Colon (tissue), 2 donors: ENCODE measurements around the gene FUOM.
"Not testable (repeated sequence)": the region's sequence is repeated elsewhere in the genome, so short reads cannot be mapped to it uniquely, and the experiment has no call there.

Experiments used
- FAIRE-seq: peaks from 2 replicates; lab custom pipeline; 2012; peaks lifted over from hg19 to GRCh38; lab: Jason Lieb, UNC
- donor health status: control.
- donor health status: control.

Gene FUOM

DNA sequence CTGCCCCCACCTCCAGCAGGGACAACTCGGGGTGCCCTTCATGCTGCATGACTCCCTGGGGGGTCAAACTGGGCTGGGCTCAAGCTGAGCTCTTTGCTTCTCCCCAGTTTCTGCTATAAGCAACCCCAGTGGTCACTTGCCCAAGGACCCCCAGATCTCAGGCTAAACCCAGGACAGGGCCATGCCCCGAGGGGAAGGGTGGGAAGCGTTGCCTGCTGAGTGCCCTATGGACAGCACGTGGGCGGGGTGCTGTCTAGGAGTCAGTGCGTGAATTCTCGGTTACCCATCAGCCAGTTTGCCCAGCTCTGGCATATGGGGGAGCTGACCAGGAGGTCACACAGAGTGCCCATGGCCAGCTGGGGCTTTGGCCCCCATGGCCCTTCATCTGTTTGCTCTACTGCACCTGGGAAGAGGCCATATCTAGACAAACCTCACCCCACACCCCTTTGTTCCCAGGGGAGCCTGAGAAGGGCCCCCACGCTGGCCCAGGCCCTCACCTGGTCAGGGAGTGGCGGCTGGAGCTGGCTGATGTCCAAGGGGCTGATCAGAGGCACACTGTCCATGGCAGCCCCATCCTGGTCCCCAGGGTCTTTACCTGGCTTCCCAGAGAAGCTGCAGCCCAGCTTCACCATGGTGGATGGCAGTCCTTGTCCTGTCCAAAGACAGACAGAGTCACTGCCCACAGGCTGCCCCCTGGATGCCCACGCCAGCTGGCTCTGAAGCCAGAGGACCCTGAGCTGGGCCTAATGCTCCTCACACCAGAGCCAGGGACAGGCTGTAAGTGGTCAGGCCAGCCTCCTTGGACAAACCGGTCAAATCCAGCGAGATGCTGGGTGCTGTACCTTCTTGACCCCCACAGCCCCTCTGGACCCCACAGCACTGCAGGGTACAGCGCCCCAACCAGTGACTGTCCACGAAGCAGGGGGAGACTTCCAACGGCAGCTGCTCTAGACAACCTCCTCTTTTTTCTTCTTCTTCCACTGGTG, 29.2 kb downstream of the FUOM start:
- FAIRE-seq, result no peak

DNA sequence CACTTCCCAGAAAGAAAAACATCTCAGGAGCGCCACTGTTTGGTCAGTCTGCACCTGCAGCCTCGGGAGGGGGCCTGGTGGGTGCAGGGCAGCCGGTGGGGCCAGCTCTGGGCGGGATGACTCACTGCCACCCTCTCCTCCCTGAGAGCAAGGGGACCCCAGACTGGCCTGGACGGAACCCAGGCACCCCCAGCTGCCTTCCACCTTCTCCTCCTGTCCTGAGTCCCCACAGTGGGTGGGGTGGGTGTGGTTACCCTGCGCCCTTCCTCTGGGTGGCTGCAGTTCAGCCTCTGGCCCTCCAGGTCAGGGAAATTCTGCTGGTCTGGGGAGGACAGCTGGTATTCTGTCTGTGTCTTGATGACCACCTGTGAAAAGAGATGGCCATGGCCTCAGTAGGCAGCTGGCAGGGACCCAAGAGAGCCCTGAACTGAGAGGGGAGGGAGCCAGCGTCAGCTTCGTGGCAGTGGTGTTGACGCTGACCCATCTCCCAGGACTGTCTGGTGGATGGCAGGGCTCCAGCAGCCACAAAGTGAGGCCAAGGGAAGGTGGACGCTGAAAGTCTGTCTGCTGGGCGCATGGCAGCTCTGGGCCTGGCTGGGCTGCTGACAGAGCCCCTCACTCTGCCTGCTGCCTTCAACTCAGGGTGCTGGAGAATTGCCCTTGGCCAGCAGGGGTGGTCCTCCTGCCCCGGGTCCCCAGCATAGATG, 30.0 kb downstream of the FUOM start:
- FAIRE-seq, result no peak

DNA sequence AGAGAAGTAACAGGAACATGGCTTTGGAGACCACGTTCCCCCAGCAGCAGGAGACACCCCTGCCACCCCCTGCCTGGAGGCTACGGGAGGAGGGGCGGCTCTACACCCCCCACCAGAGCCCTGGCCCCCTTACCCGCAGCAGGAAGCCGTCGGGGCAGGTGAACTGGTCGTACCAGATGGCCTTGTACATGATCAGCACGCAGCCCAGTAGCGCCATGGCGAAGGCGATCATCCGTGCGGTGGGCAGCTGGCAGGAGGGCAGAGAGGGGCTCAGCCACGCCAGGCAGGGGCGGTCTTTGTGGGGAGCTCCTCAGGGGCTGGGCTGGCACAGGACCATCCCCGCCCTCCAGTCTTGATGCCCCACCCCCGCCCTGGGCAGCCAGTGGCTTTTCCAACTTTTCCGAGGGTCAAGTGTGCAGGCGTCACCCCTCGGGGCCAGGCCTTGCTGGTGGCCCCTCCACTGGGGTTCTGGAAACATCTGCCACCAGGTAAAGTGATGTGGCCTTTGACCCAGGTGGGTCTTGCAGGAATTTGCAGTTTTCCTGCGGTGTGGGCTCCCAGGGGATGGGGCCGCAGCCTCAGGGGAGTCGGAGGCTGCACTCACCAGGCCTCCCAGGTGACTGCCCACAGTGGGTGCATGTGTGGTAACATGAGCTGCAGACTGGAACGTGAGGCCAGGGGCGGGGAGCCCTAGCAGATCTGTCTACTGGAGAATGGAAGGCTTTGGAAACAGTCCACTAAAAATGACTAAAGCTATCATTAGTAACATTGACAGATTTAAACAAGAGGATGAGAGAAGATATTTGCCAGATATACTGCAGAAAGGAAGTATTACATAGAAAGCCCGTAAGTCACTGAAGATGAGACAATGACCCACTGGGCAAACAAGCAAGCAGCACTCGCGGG, 30.8 kb downstream of the FUOM start:
- FAIRE-seq, result no peak

DNA sequence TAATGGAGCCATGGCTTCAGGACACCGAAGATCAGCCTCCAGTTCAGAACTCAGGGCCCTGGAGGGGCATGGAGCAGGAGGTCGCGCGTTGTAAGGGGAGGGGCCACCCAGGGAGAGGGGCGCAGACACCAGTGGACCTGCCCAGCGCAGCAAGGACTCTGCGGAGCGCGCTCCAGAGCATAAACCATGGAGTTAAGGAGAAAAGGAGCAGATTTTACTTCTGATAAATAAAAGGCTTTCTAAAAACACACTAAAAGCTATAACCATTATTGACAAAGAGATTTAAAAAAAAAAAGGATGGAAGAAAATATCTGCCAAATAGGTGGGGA, 31.6 kb downstream of the FUOM start:
- no peak for FAIRE-seq

DNA sequence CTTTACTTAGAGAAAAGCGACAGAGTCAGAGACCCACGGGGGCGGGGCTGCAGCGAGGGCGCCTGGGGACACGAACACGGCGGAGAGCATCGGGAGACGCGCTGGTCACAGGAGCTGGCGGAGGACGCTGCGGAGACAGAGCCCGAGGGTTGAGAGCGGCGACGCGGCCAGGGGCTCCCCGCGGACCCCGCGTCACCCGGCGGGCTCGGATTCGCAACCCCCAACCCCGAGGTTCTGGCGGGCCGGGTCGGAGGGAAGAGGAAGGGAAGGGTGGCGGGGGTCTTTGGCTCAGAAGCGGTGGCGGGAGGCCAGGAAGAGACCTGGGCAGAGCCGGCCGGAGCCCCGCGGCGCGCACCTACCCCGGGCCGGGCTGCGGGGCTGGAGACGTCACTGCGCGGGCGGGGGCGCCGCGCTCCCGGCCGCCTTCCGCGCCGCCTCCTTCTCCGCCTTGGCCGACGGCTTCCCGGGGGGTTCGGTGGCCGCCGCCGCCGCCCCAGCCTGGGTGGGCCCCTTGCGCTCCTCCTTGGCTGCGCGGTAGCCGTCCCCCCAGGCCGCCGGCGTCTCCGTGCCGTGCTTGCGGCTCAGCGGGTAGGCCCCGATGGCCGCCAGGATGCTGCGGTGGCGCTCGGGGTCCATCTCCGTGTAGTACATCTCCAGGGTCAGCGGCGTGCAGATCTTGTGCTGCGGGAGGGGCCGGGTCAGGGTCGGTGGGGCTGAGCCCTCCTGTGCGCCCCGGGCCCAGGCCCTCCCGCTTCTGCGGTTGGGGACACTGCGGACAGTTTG, 32.2 kb downstream of the FUOM start:
- no peak for FAIRE-seq

DNA sequence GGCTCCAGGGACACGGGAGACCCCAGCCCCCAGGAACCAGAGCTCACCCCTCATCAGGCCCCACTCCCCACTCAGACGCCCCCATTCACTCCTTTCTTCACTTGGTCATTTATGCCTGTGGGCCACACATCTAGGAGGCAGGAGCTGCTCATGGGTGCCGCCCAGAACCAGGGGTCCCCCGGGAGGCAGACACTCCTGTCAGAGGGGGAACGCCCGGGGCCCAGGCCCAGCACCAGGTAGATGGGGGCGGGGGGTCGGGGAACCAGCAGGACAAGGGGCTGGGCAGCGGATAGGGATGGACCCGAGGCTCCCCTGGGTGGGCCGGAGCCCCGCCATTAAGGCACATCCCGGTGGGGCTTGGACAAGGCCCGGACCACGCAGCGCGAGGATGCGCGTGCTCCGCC, 33.0 kb downstream of the FUOM start:
- FAIRE-seq, result no peak

DNA sequence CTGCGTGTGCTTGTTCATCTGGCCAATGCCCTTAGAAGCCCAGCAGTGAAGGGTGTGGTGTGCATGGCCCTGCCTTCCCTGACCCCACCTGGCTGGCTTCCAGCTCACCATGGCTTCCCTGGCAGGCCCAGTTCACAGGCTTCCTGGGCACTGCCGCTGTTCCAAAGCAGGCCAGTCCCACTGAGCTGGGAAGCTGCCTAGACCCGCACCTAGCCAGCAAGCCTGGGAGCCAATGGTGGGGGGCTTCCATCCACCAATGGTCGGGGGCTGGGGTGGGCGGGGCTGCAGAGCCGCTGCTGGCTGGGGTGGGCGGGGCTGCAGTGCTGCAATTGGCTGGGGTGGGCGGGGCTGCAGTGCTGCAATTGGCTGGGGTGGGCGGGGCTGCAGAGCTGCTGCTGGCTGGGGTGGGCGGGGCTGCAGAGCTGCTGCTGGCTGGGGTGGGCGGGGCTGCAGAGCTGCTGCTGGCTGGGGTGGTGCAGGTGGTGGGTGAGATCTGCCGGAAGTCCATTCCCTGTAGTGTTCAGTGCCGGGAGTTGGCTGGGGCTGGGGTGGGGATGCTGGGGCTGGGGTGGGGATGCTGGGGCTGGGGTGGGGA, 33.5 kb downstream of the FUOM start:
- FAIRE-seq, result no peak

DNA sequence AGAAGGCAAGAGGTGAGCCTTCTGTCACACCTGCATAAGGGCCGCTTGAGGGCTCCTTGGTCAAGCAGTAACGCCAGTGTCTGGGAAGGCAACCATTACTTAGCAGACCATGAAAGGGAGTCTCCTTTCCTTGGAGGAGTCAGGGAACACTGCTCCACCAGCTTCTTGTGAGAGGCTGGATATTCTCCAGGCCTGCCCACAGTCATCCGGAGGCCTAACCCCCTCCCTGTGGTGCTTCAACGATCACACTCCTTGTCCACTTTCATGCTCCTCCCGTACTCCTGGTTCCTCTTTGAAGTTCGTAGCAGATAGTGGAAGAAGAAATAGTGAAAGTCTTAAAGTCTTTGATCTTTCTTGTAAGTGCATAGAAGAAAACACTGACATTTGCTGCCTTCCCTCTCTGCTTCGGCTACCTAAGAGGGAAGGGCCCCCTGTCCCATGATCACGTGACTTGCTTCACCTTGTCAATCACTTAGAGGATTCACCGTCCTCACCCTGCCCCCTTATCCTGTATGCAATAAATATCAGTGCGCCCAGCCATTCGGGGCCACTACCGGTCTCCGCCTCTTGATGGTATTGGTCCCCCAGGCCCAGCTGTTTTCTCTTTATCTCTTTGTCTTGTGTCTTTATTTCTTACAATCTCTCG, 35.6 kb downstream of the FUOM start:
- FAIRE-seq, result not testable (repeated sequence)

DNA sequence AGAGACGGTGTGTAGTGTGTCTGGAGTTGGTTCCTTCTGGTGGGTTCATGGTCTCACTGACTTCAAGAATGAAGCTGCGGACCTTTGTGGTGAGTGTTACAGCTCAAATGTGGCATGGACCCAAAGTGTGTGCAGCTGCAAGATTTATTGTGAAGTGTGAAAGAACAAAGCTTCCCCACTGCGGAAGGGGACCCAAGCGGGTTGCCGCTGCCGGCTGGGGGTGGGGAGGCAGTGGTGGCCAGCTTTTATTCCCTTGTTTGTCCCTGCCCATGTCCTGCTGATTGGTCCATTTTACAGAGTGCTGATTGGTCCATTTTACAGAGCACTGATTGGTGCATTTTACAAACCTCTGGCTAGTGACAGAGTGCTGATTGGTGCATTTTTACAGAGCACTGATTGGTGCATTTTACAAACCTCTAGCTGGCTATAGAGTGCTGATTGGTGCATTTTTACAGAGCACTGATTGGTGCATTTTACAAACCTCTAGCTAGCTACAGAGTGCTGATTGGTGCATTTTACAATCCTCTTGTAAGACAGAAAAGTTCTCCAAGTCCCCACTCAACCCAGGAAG, 36.9 kb downstream of the FUOM start:
- FAIRE-seq, result not testable (repeated sequence)

DNA sequence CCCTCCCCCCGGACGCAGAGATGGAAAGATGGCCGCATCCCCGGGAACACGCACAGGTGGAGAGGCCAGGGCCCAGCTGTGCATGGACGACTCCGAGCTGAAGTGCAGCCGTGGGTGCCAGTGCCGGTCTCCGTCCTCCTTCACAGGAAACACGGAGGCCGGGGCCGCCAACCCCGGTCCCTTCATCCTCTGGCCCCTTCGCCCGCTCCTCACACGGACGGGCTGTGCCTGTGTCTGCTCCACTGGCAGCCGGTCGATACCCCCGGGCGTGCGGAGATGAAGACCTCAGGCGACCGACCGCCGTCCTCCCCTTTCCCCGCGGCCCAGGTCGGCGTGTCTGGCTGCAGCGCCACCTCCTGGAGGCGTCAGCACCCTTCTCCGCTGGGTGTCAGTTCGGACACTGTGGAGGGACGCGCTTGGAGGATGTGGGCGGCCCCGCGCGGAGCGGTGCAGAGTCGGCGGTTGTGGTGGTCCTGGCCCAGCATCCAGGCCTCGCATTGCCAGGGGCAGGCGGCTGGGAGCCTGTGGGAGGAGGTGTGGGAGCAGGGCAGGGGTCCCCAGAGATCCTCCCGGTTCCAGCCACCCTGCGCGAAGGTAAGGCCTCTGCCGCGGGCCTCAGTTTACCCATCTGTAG, 39.2 kb downstream of the FUOM start:
- no peak for FAIRE-seq

DNA sequence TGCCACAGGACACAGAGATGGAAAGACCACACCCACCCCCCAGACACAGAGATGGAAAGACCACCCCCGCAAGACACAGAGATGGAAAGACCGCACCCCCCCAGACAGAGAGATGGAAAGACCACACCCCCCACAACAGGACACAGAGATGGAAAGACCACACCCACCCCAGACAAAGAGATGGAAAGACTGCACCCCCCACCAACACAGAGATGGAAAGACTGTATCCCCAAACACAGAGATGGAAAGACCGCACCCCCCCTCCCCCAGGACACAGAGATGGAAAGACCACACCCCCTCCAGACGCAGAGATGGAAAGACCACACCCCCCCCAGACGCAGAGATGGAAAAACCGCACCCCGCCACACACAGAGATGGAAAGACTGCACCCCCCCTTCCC, 41.1 kb downstream of the FUOM start:
- no peak for FAIRE-seq

DNA sequence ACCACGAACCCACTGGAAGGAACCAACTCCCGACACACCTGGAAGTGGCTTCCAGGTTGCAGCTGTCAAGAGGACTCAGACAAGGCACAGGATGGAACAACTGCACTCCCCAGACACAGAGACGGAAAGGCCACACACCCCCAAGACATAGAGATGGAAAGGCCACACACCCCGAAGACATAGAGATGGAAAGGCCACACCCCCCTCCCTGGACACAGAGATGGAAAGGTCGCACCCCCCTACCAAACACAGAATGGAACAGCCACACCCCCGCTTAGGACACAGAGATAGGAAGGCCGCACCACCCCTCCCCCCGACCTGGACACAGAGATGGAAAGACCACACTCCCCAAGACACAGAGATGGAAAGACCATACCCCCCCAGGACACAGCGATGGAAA, 41.6 kb downstream of the FUOM start:
- no peak for FAIRE-seq

DNA sequence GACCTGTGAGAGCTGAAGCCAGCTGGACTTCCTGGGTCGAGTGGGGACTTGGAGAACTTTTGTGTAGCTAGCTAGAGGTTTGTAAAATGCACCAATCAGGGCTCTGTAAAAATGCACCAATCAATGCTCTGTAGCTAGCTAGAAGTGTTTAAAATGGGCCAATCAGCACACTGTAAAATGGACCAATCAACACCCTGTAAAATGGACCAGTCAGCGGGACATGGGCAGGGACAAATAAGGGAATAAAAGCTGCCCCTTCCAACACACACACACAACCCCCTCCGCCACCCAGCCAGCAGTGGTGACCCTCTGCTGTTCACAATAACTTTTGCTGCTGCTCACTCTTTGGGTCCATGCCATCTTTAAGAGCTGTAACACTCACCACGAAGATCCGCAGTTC, 42.0 kb downstream of the FUOM start:
- no peak for FAIRE-seq

DNA sequence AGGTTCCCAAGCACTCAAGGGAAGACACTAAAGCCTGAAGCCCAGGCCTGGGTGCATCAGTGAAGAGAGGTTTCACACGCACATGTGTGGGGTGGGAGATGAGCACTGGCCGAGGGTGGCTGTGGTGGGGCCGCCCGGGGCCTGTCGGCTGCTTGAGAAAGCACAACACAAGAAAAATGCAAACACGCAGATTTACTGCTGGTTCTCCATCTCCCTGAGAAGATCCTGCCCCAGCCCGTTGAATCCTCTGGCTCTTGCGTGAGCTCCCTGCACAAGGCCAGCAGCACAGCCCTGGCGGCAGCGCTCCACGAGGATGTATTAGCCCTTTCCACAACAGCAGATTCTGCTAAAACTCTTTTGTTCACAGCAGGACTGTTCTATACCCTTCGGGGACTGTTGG, 42.9 kb downstream of the FUOM start:
- no peak for FAIRE-seq

DNA sequence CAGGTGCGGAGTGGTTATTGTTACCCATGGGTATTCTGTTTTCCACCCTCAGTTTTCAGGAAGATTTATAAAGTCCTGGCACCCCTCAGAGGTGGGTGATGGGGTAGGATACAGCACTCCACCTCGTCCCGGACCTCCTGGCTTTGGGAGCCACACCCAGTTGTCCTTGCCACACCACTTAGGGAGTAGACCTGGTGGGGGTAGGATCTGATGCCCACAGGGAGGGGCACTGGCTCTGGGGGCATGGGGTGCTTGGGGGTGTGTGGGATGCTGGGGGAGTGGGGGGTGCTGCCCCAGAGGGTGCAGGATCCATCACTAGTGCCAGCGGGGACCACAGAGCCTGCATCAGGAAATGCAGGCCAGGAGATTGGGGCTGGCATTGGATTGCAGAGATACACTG, 44.6 kb downstream of the FUOM start:
- FAIRE-seq, result no peak

DNA sequence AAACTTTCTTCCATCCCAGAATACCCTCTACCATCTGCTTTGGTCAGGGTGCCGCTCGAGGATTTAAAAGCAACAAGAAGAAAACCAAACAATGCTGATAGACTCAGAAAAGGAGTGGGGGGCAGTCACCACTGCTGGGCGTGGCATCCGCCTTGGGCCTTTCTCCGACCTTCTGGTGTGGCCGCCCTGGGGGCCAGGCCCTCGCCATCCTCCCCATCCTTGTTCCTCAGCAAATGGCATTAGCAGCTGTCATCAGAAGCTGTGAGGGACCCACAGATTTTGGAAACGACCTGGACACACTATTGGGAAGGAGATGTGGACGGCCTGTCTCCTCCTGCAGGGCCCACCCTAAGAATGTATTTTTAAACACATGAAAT, 45.1 kb downstream of the FUOM start:
- FAIRE-seq, result no peak

DNA sequence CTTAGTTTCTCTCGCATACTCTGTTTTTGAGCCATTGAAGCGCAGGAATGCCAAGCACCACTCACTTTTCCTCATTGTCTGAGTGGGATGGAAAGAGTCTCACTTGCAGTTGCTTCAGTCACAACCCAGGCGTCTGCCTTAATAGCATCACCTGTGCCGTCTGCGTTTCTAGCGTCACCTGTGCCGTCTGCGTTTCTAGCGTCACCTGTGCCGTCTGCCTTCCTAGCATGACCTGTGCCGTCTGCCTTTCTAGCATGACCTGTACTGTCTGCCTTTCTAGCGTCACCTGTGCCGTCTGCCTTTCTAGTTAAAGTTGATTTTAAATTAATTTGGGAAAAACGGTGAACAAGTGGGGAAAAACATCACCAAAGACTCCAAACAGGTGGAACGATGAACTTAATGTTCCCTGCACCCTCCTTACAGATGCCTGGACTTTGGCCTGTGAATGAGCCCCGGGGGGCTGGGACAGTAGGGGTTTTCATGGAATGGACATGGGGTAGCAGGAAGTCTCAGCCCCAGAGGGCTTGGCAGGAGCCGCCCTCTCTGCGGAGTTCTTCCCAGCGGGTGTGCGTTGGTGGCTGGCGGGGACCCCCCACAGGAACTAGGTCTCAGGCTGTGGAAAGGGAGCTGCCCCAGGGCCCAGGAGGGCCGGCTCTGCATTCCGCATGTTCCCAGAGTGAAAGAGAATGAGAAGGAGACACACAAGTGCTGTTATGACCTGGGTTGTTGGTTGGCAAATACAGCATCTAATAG, 45.6 kb downstream of the FUOM start:
- no peak for FAIRE-seq

DNA sequence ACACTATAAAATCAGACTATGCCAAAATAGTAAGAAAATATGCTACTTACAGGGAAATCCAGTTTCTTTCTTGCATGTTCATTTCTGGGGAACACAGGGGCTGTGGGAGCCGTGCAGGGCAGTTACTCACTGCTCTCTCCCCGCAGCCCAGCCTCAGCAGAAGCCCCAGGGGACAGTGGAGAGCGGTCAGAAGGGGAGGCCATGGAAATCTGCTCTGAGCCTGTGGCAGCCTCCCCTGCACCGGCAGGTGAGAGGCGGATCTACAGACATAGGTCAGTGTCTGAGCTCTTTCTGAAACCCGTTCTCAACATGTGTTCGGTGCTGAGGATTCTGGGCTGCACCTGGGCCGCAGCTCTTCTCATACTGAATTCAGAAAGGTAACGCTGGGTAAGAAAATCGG, 46.2 kb downstream of the FUOM start:
- FAIRE-seq, result no peak

DNA sequence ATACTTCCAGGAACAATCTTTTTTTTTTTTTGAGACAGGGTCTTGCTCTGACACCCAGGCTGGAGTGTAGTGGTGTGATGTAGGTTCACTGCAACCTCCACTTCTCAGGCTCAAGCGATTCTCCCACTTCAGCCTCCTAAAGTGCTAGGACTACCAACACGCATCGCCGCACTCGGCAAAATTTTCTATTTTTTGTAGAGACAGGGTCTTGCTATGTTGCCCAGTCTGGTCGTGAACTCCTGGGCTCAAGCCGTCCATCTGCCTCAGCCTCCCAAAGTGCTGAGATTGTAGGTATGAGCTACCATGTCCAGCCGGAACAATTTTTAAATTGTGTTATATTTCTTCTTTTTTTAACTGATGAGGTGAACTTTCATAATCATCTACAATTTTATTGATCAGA, 47.0 kb downstream of the FUOM start:
- FAIRE-seq, result no peak
